ENCODE results near the gene LMO7. TPM values are rescaled to one million over a fixed set of nuclear protein-coding genes. Genes with fewer than 3 reads are reported as not detected.

Gene LMO7
- total and polyA plus RNA-seq, 2 of the 13 experiments (the other 11 are each of a cell fraction or from before 2014, with no cell fraction given), result 34.0 to 121 TPM

GRCh38 chr13:75754936-75755335 is 118.8 kb downstream of the LMO7 start (continued):
- TF ChIP-seq ZBED4 (CRISPR knock-in tag; IDR thresholded peaks at IDR 0.05; ENCODE audit: borderline replicate concordance), result no peak

DNA sequence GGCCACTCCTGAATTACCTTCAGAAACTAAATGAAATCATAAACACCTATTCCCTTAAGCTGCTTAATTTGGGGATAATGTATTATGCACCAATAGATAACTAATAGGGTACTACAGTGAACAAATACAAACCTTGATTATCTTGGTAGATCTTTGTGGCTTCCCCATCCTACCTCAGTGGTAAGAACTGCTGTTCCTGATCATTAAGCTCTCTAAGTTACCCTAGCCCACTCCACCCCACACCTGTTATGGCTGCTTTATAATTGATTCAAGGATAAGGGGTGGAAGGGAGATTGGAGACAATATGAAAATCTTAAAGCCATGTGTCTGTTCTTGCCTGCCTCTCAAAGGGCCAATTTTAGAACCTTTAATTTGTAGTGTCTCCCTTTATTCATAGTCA is 121.2 kb downstream of the LMO7 start:
- Histone ChIP-seq H3K9ac (ENCODE audit: insufficient read depth, low read depth, low read length) (no peak overlapping the region), H3K9me3 (ENCODE audit: low read length) (no peaks in the 10 kb centered on the region), H3K4me3 (replicated peaks in 1 of 3; ENCODE audit: insufficient read depth in 1 of 3, low read depth in 2 of 3, low read length in 3 of 3) (no peak overlapping the region), H2AFZ (ENCODE audit: low read length) (no peak overlapping the region), H3K79me2 (ENCODE audit: insufficient read depth, low read length) (peaks cover 17% of the 10 kb centered on the region), H3K27me3 (ENCODE audit: control insufficient read depth in 1 of 2, insufficient read depth in 2 of 2, low read length in 2 of 2) (no peaks in the 10 kb centered on the region), H3K27ac (ENCODE audit: extremely low read length, insufficient read depth, low read length) (no peak overlapping the region), H3K4me2 (ENCODE audit: low read depth, low read length) (no peak overlapping the region), H4K20me1 (ENCODE audit: insufficient read depth, low read length) (0 out of 2 replicates have a peak, but pooled peaks cover under 1% of the 10 kb centered on the region), H3K4me1 (ENCODE audit: insufficient read depth, low read length) (peaks cover 24% of the 10 kb centered on the region), H3K36me3 (replicated peaks in 1 of 2; ENCODE audit: control insufficient read depth in 1 of 2, insufficient read depth in 2 of 2, low read length in 2 of 2) (no peaks in the 10 kb centered on the region)
- intact Hi-C loops (cut with micrococcal nuclease; ENCODE audit: unreplicated experiment) (no loop called here), in situ Hi-C loops (cut with HindIII; ENCODE audit: extremely low pct_ligation_motif_present, low pct_unique_long_range_greater_than_20kb) (no loop called here)
- POLR2A ChIA-PET, result no interaction called here
- TF ChIP-seq IRX3 (CRISPR knock-in tag; IDR thresholded peaks at IDR 0.05; ENCODE audit: borderline replicate concordance, low read depth), result no peak
- no peak for TF ChIP-seq HDAC1 (CRISPR knock-in tag; IDR thresholded peaks at IDR 0.05)
- no peak for TF ChIP-seq ZFP36L1 (CRISPR knock-in tag; IDR thresholded peaks at IDR 0.05)
- no peak for TF ChIP-seq ZNF160 (CRISPR knock-in tag; IDR thresholded peaks at IDR 0.05)
- TF ChIP-seq, protein P1, sequence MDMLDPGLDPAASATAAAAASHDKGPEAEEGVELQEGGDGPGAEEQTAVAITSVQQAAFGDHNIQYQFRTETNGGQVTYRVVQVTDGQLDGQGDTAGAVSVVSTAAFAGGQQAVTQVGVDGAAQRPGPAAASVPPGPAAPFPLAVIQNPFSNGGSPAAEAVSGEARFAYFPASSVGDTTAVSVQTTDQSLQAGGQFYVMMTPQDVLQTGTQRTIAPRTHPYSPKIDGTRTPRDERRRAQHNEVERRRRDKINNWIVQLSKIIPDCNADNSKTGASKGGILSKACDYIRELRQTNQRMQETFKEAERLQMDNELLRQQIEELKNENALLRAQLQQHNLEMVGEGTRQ (IDR thresholded peaks at IDR 0.05; ENCODE audit: low read depth, low read length), result no peak
- TF ChIP-seq, protein P1 (CRISPR knock-in tag; IDR thresholded peaks at IDR 0.05; ENCODE audit: borderline replicate concordance), result no peak
- TF ChIP-seq TBL1XR1 (IDR thresholded peaks at IDR 0.05; ENCODE audit: borderline replicate concordance, low read length, partially characterized antibody), result no peak
- no peak for TF ChIP-seq ZNF792 (CRISPR knock-in tag; IDR thresholded peaks at IDR 0.05)
- no peak for TF ChIP-seq SCMH1 (CRISPR knock-in tag; IDR thresholded peaks at IDR 0.05; ENCODE audit: borderline replicate concordance)
- TF ChIP-seq, protein P2, sequence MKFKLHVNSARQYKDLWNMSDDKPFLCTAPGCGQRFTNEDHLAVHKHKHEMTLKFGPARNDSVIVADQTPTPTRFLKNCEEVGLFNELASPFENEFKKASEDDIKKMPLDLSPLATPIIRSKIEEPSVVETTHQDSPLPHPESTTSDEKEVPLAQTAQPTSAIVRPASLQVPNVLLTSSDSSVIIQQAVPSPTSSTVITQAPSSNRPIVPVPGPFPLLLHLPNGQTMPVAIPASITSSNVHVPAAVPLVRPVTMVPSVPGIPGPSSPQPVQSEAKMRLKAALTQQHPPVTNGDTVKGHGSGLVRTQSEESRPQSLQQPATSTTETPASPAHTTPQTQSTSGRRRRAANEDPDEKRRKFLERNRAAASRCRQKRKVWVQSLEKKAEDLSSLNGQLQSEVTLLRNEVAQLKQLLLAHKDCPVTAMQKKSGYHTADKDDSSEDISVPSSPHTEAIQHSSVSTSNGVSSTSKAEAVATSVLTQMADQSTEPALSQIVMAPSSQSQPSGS (CRISPR knock-in tag; IDR thresholded peaks at IDR 0.05), result no peak
- no peak for TF ChIP-seq ZNF510 (CRISPR knock-in tag; IDR thresholded peaks at IDR 0.05; ENCODE audit: low read depth)
- BruUV-seq (replicated peaks), result no TSS peak
- CTCF ChIA-PET (ENCODE audit: low intra/inter-chr PET ratio, low total read pairs), result no interaction called here
- DNase-seq (ENCODE audit: low spot score) (no peak), FAIRE-seq (no peak), ATAC-seq (no peak)

Data from HepG2 (cell line).